NB4 (cell line): ENCODE measurements around the gene SAT1.

Source experiments
- DNase-seq: peaks from one replicate; pipeline ENCODE4 v3.0.0; 2010; ENCODE audit warnings: low read depth
- H3K4me3 ChIP-seq: one replicate; pipeline ENCODE4 v1.5.1; 2011; ENCODE audit warnings: mild to moderate bottlenecking, low read depth, low read length, moderate library complexity
- CTCF ChIP-seq: IDR thresholded peaks from one replicate; pipeline ENCODE4 v1.5.1; 2012; ENCODE audit warnings: low read depth, low read length
- MAX ChIP-seq: IDR thresholded peaks from 2 replicates; pipeline ENCODE4 v1.6.1; 2011; ENCODE audit warnings: low read depth, low read length
- MYC ChIP-seq: IDR thresholded peaks from 2 replicates; pipeline ENCODE4 v1.6.1; 2011; ENCODE audit warnings: low read depth, low read length
- POLR2A ChIP-seq: IDR thresholded peaks from 2 replicates; pipeline ENCODE4 v1.6.1; 2011; ENCODE audit warnings: mild to moderate bottlenecking; ENCODE audit not compliant: insufficient read length; ENCODE audit errors: extremely low read depth

The SAT1 gene

GRCh38 chrX:23817979-23818336, 35.0 kb downstream of the SAT1 start:
- no peak overlapping the region for H3K4me3 ChIP-seq
- DNase-seq: no peak
- TF ChIP-seq CTCF: no peak
- no peak for TF ChIP-seq POLR2A
- TF ChIP-seq MYC: no peak
- no peak for TF ChIP-seq MAX

- TF ChIP-seq MAX (no peak), MYC (no peak), CTCF (no peak), POLR2A (no peak)
- H3K4me3 ChIP-seq: no peak overlapping the region
- DNase-seq: no peak
Measured at GRCh38 chrX:23819385-23820234, 36.6 kb downstream of the SAT1 start.

- H3K4me3 ChIP-seq: no peak overlapping the region
- no peak for TF ChIP-seq CTCF
- TF ChIP-seq MAX: no peak
- DNase-seq: no peak
Measured at GRCh38 chrX:23820235-23820782, 37.3 kb downstream of the SAT1 start.

- H3K4me3 ChIP-seq: no peak overlapping the region
- DNase-seq: no peak
- TF ChIP-seq POLR2A (no peak), MAX (no peak), CTCF (no peak), MYC (no peak)
Measured at GRCh38 chrX:23821847-23822246, 38.9 kb downstream of the SAT1 start.

- no peak for TF ChIP-seq MAX
- TF ChIP-seq MYC: no peak
- TF ChIP-seq POLR2A: no peak
- TF ChIP-seq CTCF: no peak
- DNase-seq: no peak
Measured at GRCh38 chrX:23822397-23822796, 39.4 kb downstream of the SAT1 start.

More at GRCh38 chrX:23822397-23822796, 39.4 kb downstream of the SAT1 start:
- H3K4me3 ChIP-seq: no peak overlapping the region
